ENCODE data around the gene MIDN.

MIDN gene

GRCh38 chr19:1233115-1233667, 15.2 kb upstream of the MIDN start:
- DNase-seq = no peak

GRCh38 chr19:1234051-1234954, 14.1 kb upstream of the MIDN start:
- DNase-seq = no peak

- no peak for DNase-seq
Observed at GRCh38 chr19:1234955-1235380, 13.4 kb upstream of the MIDN start.

GRCh38 chr19:1235625-1236538, 12.5 kb upstream of the MIDN start:
- no peak for DNase-seq

GRCh38 chr19:1236576-1236975, 11.8 kb upstream of the MIDN start:
- no peak for DNase-seq

- no peak for DNase-seq
Observed at GRCh38 chr19:1237027-1237659, 11.2 kb upstream of the MIDN start.

- DNase-seq = no peak
Observed at GRCh38 chr19:1237754-1238368, 10.5 kb upstream of the MIDN start, which contains the start of gene CBARP. CBARP (minus strand) TSS chr19:1238005; CDS start chr19:1236100, 1,905 bp downstream.

- no peak for DNase-seq
Observed at GRCh38 chr19:1238369-1239303, 9.7 kb upstream of the MIDN start.

- DNase-seq = no peak
Observed at GRCh38 chr19:1239420-1239795, 9.0 kb upstream of the MIDN start.

- DNase-seq = peak; percentile 66
Observed at GRCh38 chr19:1239796-1240737, 8.3 kb upstream of the MIDN start.

GRCh38 chr19:1240925-1241324, 7.5 kb upstream of the MIDN start:
- DNase-seq = no peak

- DNase-seq = peak; percentile 65
Observed at GRCh38 chr19:1241417-1242095, 6.8 kb upstream of the MIDN start, which contains the start of gene ATP5F1D. ATP5F1D (plus strand) TSS chr19:1241751; CDS start chr19:1241851, 100 bp downstream.

GRCh38 chr19:1243768-1244692, 4.4 kb upstream of the MIDN start:
- DNase-seq = no peak

- no peak for DNase-seq
Observed at GRCh38 chr19:1244693-1245451, 3.5 kb upstream of the MIDN start.

GRCh38 chr19:1245494-1246264, 2.7 kb upstream of the MIDN start:
- no peak for DNase-seq
